Activated CD4-positive, CD25-positive, alpha-beta regulatory T cell treated with anti-CD3 and anti-CD28 coated beads, Interleukin-2, amount 50 U/mL, for 24 hours (primary cell): ENCODE results near the gene OR52D1.

Experiments used
- ATAC-seq, 2 donors: fragments of 150-1000 bp; cut with Tn5 transposase; one replicate each; pipeline ENCODE4 v1.10.0; 2021; ENCODE audit warnings: mild to moderate bottlenecking in 1 of 2, moderate library complexity in 1 of 2

OR52D1 gene

DNA sequence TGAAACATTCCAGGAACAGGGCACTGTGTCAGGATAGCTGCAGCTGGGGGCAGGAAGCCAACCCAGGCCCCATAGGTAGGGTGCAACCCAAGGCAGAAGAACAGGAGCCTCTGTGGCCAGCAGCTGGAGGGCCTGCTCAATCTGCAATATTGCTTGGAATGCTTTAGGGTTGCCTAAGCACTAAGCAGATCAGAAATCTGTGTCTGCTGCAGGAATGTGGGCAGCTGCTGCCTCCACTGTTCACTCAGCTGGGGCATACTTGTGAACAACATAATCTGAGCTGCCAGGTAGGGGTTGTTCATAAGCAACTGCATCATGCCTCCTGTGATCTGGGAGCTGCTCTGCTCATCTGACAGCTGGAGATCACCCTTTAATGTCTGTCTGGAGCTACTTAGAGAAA lies 26.4 kb downstream of the OR52D1 start:
- ATAC-seq, result no peak

DNA sequence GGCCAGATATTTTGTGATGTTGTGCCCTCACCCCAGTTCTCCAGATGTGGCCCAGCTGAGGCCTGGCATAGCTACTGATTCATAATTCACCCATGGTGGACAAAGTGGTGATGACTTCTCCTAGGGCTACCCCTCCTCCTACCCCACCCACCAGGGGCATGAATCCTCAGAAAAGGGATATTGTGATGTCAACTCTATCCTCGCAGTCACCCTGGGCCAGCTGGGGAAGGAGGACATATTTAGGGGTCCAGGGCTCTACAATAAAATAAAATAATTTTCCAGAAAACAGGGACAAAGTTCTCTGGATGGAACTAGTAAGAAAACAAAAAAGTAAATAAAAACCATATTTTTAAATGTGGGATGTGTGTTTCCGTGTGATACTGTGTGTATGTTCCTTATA lies 28.1 kb downstream of the OR52D1 start, which contains the start of gene UBQLNL:
UBQLNL (minus strand) TSS at position 101 of the 400 bp plus-strand sequence. CDS start 258 bp downstream, outside the sequence.
- no peak for ATAC-seq

DNA sequence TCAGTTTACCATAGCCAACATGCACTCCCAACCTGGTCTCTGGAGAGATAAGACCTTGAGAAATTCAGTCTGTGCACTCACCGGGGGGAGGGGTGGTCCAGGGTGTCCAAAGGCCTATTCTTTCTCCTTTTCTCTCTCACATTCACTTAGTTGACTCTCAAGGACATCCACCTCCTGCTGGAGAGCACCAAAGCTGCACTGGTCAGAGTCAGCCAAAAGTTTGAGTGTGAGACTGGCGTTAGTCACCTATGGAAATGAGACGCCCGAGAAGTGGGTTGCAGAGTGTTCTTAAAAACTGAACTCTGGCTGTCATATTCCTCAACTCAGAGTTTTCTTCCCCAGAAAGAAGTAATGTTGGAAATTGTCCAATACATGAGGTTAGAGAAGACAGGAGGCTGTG lies 33.1 kb downstream of the OR52D1 start:
- no peak for ATAC-seq

DNA sequence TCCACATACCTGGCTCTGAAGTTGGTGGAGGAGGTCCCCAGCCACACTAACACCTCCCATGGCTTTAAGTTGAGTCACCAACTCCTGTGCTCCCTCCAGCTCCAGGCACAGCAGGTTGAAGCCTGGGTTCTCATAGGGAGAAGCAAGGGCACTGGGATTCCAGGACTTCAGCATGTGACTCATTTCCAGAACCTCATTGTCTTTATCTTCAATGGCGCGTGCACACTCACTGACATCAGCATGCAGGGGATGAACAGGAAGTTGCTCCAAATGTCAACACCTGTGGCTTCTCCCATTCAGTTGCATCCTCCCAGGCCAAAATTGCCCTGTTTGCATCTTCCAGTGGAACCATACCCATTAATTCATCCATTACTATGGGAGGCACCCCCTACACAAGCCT lies 33.8 kb downstream of the OR52D1 start:
- ATAC-seq, result no peak

DNA sequence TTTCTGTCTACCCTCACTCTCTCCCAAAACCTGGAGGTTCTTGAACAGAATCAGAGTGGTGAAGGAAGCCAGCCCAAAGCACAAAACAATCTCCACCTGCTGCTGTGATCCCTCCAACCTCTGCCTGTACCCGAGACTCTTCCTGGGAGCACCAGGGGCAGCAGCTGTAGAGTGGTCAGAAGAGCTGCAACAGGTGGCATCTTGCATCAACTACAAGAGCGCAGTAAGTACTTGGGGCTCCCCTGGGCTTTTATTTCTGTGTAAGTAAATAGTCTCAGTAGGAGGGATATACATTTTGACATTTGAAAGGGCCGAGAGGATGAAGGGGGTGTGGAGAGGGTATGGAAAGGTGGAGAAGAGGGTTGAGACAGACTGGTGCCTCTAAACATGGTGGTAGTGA lies 36.3 kb downstream of the OR52D1 start:
- ATAC-seq, result no peak

DNA sequence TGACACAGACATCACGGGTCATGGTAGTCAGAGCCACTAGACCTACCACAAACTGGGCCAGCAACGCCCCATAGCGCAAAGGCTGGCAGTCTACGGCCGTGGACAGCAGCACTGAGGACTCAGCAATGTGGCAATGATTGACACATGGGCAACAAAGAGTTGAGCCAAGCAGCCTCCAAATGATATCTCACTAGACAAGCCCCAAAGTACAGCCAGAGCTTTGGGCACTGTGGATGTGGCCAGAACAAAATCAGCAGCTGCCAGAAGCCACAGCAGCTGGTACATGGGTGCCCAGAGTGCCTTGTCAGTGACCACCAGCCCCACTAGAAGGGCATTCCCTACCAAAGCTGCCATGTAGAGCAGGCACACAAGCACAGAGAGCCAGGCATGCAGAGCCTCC lies 39.2 kb downstream of the OR52D1 start:
- ATAC-seq, result no peak

DNA sequence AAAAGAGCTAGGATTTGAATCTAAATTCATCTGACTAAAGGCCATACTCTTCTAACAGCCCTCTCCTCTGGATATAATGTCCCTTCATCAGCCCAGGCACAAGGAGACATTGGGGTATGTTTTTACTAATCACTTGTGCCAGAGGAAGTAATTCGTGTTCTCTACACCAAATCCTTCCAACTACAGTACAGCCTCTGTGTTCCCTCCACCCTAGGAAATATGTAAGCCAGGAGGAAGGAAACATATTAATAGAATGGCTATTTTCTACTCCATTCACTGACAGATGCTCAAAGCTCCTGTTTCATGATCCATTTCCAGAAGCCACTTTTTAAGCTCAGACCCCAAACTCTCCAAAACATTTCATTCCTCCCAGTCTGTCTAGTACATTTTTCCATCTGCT lies 40.0 kb downstream of the OR52D1 start:
- no peak for ATAC-seq

DNA sequence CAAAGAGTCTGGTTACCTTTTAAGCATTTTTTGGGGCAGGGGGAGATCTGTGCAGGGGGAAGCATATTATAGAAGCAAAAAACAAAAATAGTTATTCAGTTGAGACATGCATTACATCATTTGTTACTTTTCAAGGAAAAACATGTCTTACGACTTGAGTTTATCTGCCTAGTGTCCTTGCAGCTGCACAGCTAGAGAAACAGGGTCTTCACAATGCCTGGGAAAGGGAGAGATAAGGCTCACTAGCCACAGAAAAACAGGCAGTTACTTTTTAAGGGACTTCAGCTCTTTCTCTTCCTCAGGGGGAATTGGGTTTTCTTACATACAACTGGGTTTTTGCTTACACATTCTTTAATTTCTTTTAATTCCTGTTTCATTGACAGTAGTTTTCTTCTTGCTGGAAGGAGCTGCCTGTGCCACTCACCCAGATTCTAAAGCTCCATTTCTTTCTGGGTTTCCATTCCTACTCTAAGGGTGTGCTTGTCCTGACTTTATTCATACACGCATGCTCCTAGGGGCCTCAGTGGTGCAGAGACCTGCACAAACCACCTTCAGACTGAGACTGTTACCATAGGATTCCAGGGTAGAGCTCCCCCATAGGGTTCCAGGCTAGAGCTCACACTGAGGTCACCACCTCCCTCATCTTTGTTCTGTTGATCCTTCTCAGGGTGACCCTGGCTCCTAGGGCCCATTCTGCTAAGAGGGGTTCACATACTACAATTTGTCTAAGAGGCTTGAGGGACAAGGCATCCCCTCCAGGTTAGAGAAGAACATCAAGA lies 42.8 kb downstream of the OR52D1 start:
- no peak for ATAC-seq

DNA sequence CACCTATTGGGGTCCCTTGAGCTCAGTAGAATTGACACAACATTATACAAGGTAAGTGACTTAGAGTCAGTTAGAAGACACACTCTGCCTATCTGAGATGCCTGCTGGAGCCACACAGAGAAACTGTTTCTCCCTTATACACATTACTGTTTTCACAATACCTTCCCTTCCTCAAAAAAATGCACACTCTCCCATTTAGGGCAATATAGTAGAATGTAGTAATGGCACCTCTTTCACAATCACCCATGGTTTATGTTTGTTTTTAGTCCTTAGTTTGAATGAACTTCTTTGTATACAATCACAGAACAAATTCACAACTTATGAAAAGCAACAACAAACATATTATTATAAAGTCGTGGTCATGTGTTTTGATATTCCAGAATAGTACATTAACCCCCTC lies 45.6 kb downstream of the OR52D1 start:
- ATAC-seq, result no peak

DNA sequence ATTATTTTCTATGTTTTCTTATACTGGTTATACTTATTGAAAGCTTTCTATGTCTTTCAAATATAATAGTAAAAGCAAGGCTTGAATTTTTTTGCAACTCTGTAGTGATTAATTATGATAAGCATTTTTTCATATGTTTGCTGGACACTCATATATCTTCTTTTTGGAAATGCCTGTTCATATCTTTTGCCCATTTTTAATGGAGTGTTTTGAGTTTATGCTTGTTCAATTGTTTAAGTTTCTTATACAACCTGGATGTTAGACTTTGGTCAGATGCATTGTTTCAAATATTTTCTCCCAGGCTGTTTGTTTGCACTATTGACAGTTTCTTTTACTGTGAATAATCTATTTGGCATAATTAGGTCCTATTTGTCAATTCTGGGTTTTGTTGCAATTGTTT lies 48.0 kb downstream of the OR52D1 start:
- no peak for ATAC-seq
